SW 1271 (cell line): ENCODE measurements around the gene HCFC1.

Experiments used
- DNase-seq, 2 experiments: peaks; one replicate each; lab custom pipeline; 2025; lab: John Stamatoyannopoulos, UW

The HCFC1 gene

DNA sequence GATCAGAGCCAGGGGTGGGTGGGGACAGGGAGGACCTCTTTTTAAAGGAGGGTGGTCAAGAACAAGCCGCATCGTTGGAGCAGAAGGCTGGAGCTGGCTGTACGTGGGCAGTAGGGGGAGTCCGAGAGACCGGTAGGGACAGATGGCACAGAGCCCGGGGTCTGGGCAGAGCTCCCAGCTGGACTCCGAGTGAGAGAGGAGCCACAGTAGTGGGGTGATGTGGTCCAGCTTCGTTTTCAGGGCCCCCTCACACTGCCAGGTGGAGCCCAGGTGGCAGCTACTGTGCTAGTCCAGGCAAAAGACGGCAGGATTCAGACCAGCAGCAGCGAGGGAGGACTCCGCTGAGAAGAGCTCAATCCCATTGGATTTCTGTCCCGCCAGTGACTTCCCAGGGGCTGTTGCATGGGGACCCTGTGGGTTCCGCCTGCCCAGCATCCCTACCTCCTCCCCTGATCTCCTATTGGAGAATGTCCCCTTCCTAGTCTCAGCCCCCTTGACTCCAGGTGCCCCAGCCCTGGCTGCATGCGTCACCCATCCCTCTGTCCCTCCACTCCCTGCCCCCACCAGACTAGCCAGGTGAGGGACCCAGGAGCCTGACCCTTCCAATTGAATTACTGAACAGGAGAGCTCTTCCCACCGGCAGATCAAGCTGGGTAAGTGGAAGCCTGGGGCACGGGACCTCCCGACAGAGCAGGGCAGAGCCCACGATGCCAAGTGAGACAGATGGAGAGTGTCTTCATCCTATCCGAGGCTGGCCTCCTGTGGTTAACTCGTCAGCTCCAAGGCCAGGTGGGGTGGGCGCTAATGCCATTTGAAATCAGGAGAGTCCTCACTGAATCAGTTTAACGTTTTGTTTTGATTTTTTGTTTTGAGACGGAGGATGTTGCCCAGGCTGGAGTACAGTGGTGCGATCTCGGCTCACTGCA lies 48.4 kb downstream of the HCFC1 start:
- DNase-seq: no peak

- DNase-seq: no peak
These were observed 49.8 kb downstream of the HCFC1 start for GRCh38 chrX:153921511-153922446.

DNA sequence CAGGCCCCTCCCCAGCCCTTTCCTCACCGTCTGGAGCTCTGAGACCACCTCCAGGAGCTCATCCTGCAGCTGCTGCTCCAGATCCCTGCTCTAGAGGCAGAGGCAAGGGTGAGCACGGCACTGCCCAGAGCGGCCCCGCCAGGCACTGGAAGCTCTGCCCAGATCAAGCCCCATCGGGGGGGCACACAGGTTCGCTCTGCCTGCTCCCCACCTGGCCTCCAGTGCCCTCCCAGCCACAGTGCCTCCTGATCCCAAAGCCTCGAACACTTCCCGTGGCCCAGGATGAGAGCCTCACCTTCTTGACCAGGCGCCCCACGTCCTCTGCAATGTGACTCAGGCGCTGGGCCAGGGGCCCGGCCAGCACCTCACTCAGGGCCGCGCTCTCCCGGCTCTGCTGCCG lies 50.5 kb downstream of the HCFC1 start:
- no peak for DNase-seq

DNA sequence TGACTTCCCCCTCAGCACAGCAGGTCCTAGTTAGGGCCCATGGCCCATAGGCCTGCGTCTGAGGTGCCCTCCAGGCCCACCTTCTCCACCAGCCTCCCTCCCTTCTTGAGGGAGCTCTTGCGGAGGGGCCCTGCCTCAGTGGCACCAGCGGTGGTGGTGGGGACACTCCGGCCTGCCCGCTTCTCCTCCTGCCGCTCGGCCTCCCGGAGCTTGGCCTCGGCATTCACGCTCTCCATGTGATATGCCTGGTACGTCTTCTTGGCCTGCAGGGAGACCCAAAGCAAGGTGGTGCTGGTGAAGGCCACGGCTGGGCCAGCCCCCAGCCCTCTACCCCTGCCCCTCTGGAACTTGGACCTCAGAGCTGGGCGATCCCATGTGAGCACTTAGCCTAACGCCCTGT lies 51.1 kb downstream of the HCFC1 start:
- DNase-seq: no peak

GRCh38 chrX:153919281-153919680 lies 52.3 kb downstream of the HCFC1 start:
- no peak for DNase-seq

DNA sequence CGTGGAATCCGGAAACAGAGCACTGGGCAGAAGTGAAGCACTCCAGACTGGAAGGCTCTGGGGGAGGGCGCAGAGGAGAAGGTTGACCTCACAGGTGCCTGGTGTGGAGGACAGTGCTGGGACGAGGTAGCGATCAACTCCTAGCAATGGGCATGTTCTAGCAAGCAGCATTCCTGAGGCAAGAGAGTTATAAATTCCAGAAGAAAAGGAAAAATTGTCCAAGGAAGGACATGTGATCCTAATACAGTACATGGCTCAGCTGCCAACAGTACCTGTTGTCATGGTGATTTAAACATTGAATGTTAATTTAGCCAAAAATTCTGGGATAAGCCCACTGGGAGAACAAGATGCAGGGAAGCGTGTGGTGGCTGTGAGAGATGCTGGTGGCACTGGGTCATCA lies 53.7 kb downstream of the HCFC1 start:
- no peak for DNase-seq

GRCh38 chrX:153913701-153914100 lies 57.9 kb downstream of the HCFC1 start:
- no peak for DNase-seq

GRCh38 chrX:153913211-153913610 lies 58.4 kb downstream of the HCFC1 start:
- no peak for DNase-seq

- DNase-seq: no peak
These were observed 59.8 kb downstream of the HCFC1 start for GRCh38 chrX:153911798-153912197.

DNA sequence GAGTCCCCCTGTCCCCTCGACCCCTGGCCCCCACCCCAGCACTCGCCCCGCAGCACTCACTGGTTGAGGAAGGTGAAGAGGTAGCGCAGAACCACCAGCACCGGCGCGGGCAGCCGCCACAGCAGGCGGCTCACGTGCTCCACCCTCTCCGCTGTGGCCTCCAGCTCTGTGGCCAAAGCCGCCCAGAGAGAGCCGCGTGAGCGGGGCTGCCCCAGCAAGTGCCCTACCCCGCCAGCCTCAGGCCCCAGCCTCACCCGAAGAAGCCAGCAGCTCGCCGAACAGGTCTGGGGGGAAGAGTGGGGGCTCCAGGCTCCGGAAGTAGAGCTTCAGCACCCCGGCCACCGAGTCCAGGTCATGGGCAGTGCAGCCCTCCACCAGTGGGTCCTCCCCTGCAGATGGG lies 61.2 kb downstream of the HCFC1 start:
- no peak for DNase-seq

GRCh38 chrX:153909980-153910360 lies 61.6 kb downstream of the HCFC1 start:
- DNase-seq: no peak

- peak; percentile 19 to 48 for DNase-seq
These were observed 62.3 kb downstream of the HCFC1 start for GRCh38 chrX:153909024-153909979.

DNA sequence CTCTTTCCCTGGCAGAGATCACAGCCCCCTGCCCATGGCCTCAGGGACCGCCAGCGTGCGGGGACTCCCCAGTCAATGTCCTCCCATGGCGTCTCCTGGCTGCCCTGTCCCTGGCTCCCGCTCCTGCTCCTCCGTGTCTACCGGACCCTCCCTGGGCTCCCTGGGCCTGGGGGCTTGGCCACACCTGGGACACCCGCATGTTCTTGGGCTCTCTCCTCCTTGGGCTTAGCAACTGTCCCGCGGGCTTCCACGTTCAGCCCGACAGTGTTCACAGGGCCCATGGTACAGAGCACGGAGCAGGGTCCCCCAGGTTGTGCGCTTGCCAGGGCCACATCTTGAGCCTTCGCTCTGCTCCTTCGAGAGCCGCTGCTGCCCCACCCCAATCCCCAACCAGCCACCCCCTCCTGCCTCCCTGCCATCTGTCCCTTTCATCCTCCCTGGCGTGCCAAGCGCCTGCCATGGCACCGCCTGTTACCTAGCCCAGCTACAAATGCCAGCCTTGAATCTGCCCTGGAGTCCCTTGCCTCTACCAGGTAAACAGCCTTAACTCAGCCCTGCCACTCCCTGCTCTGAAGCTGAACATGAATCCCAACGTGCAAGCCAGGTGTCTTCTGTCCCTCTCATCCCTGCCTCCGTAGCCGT lies 63.3 kb downstream of the HCFC1 start:
- no peak for DNase-seq

DNA sequence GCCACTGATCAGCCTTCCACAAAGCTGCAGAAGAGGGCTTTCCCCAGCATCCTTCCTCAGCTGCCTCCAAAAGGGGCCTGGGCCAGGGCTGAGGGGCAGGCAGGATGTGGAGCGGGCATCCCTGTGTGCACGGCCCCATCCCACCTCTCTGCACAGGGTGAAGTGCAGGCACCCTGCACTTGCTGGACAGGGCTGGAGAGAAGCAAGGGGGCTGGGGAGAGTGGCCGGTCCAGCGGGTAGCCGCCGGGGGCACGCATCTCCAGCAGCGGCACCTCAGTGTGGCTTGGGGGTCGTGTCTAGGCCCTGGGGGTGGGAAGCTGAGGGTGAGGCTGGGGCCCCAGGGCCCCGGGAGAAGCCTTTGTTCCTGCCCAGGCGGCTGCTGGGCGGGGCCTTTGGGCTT lies 64.2 kb downstream of the HCFC1 start:
- DNase-seq: no peak

DNA sequence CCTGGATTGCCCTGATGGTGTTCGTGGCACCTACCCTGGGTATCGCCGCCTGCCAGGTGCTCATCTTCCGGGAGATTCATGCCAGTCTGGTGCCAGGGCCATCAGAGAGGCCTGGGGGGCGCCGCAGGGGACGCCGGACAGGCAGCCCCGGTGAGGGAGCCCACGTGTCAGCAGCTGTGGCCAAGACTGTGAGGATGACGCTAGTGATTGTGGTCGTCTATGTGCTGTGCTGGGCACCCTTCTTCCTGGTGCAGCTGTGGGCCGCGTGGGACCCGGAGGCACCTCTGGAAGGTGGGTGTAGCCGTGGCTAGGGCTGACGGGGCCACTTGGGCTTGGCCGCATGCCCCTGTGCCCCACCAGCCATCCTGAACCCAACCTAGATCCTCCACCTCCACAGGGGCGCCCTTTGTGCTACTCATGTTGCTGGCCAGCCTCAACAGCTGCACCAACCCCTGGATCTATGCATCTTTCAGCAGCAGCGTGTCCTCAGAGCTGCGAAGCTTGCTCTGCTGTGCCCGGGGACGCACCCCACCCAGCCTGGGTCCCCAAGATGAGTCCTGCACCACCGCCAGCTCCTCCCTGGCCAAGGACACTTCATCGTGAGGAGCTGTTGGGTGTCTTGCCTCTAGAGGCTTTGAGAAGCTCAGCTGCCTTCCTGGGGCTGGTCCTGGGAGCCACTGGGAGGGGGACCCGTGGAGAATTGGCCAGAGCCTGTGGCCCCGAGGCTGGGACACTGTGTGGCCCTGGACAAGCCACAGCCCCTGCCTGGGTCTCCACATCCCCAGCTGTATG lies 65.3 kb downstream of the HCFC1 start:
- no peak for DNase-seq

GRCh38 chrX:153905481-153906095 lies 66.0 kb downstream of the HCFC1 start:
- no peak for DNase-seq

DNA sequence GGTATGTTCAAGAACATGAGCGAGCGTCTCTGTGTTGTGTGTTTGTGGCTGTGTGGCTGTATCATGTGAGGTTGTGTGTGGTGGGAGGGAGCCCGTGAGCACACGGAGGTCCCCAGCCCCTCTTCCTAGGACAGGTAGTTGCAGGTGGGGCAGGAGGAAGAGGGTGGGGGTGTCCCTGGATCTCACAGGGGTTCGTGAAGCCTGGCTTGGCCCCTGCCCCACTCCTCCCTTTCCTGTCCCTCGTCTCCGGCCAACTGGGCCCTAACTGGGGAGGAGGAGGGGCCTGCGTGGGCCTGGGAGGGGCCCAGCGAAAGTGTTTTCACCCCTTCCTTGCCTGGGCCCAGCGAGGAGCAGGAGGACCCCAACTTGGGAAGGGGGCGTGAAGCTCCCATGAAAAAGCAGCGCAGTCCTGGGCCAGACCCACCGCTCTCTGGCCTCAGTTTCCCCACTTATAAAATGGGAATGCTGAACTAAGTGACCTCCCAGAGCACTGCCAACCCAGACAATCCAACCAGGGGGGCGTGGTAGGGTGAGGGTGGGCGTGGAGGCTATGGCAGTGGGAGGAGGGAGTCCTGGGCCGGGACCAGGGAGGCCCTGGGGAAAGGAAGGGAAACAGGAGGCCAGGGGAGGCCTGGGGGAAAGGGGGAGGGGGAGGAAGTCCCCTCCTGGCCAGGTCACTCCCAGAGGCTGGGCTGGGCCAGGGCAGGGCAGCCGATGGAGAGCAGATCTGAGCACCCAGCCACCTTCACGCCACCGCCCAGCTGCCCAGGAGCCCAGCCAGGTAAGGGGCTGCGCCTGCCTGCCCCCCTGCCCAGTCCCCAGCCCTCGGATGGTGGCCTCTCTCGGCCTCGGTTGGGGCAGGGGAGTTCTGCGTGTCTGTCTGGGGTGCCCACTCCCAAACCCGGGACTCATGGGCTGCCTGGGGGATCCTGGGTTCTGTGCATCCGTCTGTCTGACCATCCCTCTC lies 67.3 kb downstream of the HCFC1 start, which contains the start of gene AVPR2:
AVPR2 (plus strand) TSS at position 683 of the 967 bp plus-strand sequence. CDS start 473 bp downstream, outside the sequence.
- no peak for DNase-seq

- no peak for DNase-seq
These were observed 68.2 kb downstream of the HCFC1 start for GRCh38 chrX:153903238-153903980.
